GM06990 (cell line): Measurements from ENCODE around the gene SLC2A5.

Experiments used
- DNase-seq: peaks from one replicate; pipeline ENCODE4 v3.0.0-alpha.2; 2011; ENCODE audit not compliant: insufficient read length; ENCODE audit errors: extremely low read depth
- H3K27me3 ChIP-seq: replicated peaks from 2 replicates; pipeline ENCODE4 v1.6.0; 2011; ENCODE audit warnings: low read length; ENCODE audit not compliant: control insufficient read depth, insufficient read depth
- H3K36me3 ChIP-seq: 2 replicates; pipeline ENCODE4 v1.5.1; 2011; ENCODE audit warnings: low read length; ENCODE audit not compliant: control insufficient read depth, insufficient read depth
- H3K4me3 ChIP-seq: replicated peaks from 2 replicates; pipeline ENCODE4 v1.5.1; 2011; ENCODE audit warnings: low read depth, mild to moderate bottlenecking, control low read depth, low read length
- TF ChIP-seq, protein P1 (sequence below): IDR thresholded peaks from 2 replicates; pipeline ENCODE4 v1.5.1; 2011; ENCODE audit warnings: low read length, control low read depth, mild to moderate bottlenecking, inconsistent platforms; ENCODE audit not compliant: insufficient read depth, poor library complexity, severe bottlenecking

SLC2A5 gene

GRCh38 chr1:9041116-9041779, 28.2 kb downstream of the SLC2A5 start:
- peaks cover 2% of the 10 kb centered on the region; the same call in 1 of the 2 replicates for H3K36me3 ChIP-seq
- TF ChIP-seq, protein P1, sequence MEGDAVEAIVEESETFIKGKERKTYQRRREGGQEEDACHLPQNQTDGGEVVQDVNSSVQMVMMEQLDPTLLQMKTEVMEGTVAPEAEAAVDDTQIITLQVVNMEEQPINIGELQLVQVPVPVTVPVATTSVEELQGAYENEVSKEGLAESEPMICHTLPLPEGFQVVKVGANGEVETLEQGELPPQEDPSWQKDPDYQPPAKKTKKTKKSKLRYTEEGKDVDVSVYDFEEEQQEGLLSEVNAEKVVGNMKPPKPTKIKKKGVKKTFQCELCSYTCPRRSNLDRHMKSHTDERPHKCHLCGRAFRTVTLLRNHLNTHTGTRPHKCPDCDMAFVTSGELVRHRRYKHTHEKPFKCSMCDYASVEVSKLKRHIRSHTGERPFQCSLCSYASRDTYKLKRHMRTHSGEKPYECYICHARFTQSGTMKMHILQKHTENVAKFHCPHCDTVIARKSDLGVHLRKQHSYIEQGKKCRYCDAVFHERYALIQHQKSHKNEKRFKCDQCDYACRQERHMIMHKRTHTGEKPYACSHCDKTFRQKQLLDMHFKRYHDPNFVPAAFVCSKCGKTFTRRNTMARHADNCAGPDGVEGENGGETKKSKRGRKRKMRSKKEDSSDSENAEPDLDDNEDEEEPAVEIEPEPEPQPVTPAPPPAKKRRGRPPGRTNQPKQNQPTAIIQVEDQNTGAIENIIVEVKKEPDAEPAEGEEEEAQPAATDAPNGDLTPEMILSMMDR, result no peak
- no peaks in the 10 kb centered on the region for H3K27me3 ChIP-seq
- DNase-seq, result no peak
- no peak overlapping the region for H3K4me3 ChIP-seq

DNA sequence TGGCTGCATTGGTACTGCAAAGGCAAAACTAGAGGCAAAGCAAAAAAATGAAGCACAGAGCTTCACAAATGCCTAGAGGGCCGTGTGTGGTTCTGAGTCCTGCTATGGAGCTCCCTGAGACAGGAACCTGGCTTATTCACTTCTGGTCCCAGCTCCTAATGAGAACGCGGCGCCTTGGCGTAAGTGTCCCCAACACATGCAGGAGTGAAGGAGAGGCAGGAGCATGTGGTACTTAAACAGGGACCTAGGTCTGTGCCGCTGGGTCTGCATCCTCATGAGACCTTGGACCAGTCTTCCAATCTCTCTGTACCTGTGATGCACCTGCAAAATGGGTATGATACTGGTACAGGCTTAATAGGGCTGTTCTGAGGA, 28.8 kb downstream of the SLC2A5 start:
- peaks cover 2% of the 10 kb centered on the region; the same call in 1 of the 2 replicates for H3K36me3 ChIP-seq
- DNase-seq, result no peak
- H3K4me3 ChIP-seq, result no peak overlapping the region
- H3K27me3 ChIP-seq, result no peaks in the 10 kb centered on the region
- TF ChIP-seq, protein P1, result no peak

DNA sequence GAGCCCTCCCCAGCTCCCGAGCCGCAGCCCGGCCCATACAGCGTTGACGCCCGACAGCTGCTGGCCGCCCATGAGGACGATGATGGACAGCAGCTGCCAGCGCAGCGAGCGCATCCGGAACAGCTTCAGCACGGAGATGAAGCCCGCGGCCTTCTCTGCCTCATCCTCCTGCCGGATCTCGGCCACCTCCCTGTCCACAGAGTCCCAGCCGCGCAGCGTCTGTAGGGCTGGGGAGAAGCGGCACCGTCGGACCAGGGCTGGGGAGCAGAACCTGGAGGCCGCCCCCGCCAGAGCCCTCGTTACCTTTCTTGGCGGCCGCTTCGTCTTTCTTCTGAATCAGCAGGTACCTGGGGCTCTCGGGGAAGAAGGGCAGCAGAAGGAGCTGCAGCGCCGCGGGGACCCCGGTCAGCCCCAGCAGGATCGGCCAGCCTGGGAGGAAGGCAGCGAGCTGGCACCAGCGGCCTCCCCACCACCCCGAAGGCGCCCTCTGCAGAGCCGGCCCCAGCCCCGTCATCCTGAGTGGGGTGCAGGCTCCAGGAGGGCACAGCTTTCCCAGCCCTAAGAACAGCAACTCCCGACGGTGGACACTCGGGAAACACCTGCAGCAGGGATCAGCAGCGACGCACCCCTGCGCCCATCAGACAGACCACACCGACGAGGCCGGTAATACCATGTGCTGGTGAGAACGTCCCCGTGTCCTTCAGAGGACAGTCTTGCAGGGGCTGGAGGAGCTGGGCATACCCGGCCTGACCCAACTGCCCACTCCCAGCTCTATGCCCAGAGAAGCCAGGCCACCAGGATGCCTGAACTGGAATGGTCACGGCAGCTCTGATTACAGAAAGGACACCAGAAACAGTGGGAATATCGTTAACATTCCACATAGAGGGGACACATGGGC, 29.4 kb downstream of the SLC2A5 start:
- DNase-seq, result no peak
- Histone ChIP-seq H3K27me3 (no peaks in the 10 kb centered on the region), H3K4me3 (no peak overlapping the region), H3K36me3 (peaks cover 2% of the 10 kb centered on the region; the same call in 1 of the 2 replicates)
- TF ChIP-seq, protein P1, result no peak

- Histone ChIP-seq H3K27me3 (no peaks in the 10 kb centered on the region), H3K4me3 (no peak overlapping the region), H3K36me3 (peaks cover 2% of the 10 kb centered on the region; the same call in 1 of the 2 replicates)
- DNase-seq, result no peak
- TF ChIP-seq, protein P1, result no peak
These were observed 30.3 kb downstream of the SLC2A5 start for GRCh38 chr1:9038881-9039760.

- no peak overlapping the region for H3K4me3 ChIP-seq
- DNase-seq, result no peak
- no peaks in the 10 kb centered on the region for H3K27me3 ChIP-seq
- H3K36me3 ChIP-seq, result peaks cover 2% of the 10 kb centered on the region; the same call in 1 of the 2 replicates
- TF ChIP-seq, protein P1, result no peak
These were observed 31.1 kb downstream of the SLC2A5 start for GRCh38 chr1:9038338-9038650.
